PC-3 (cell line): Measurements from ENCODE around the gene AHCYL2. TPM values are rescaled to one million over a fixed set of nuclear protein-coding genes. Genes with fewer than 3 reads are reported as not detected.
A peak's percentile ranks its signal among the peaks of the same experiment; 100 is the strongest.

Experiments
- ATAC-seq: fragments of 200-7000 bp; cut with Tn5 transposase; 2 replicates; pipeline ENCODE4 v1.9.1; 2020; ENCODE audit warnings: mild to moderate bottlenecking, moderate library complexity
- BruUV-seq: library from RNA; stranded (reverse); fragments of 400-500 nt; replicated peaks from 2 replicates; lab custom pipeline; 2021; lab: Mats Ljungman, UMichigan
- CTCF ChIA-PET: fragments of 300-600 bp; sonication (Branson Sonifier 250); formaldehyde crosslinking; loops from one replicate; lab custom pipeline; 2022; ENCODE audit warnings: antibody characterized with exemption; lab: Charles Lee
- POLR2A ChIA-PET: fragments of 300-600 bp; sonication (Branson Sonifier 250); formaldehyde crosslinking; loops from one replicate; lab custom pipeline; 2022; ENCODE audit warnings: antibody characterized with exemption; ENCODE audit not compliant: unreplicated experiment; lab: Charles Lee
- DNase-seq: peaks from one replicate; pipeline ENCODE4 v3.0.0-alpha.2; 2015
- H2AFZ ChIP-seq: fragments of 300-600 bp; sonication (generic); 2 replicates; pipeline ENCODE4 v1.6.0; 2016; ENCODE audit warnings: antibody characterized with exemption, low read length
- H3F3A ChIP-seq: fragments of 300-600 bp; sonication (generic); one replicate; pipeline ENCODE4 v1.6.0; 2017; ENCODE audit warnings: antibody characterized with exemption, low read length, control low read depth, mild to moderate bottlenecking; ENCODE audit not compliant: unreplicated experiment
- H3K27ac ChIP-seq: fragments of 300-600 bp; sonication (generic); 2 replicates; pipeline ENCODE4 v1.5.1; 2016; ENCODE audit warnings: mild to moderate bottlenecking, low read length
- H3K27me3 ChIP-seq: fragments of 300-600 bp; sonication (generic); 2 replicates; pipeline ENCODE4 v1.6.1; 2016; ENCODE audit warnings: low read length, mixed read lengths
- H3K36me3 ChIP-seq: fragments of 300-600 bp; sonication (generic); 2 replicates; pipeline ENCODE4 v1.6.1; 2016; ENCODE audit warnings: low read depth, mixed run types, low read length, mixed read lengths
- H3K4me1 ChIP-seq: fragments of 300-600 bp; sonication (generic); 2 replicates; pipeline ENCODE4 v1.5.1; 2016; ENCODE audit warnings: low read length; ENCODE audit not compliant: insufficient read depth
- H3K4me2 ChIP-seq: fragments of 300-600 bp; sonication (generic); 2 replicates; pipeline ENCODE4 v1.6.0; 2016; ENCODE audit warnings: low read length
- H3K4me3 ChIP-seq: fragments of 300-600 bp; sonication (generic); 2 replicates; pipeline ENCODE4 v1.5.1; 2016; ENCODE audit warnings: mild to moderate bottlenecking, low read length, mixed read lengths
- H3K79me2 ChIP-seq: fragments of 300-600 bp; sonication (generic); 2 replicates; pipeline ENCODE4 v1.6.1; 2017; ENCODE audit warnings: low read length, mixed read lengths
- H3K9ac ChIP-seq: fragments of 300-600 bp; sonication (generic); 2 replicates; pipeline ENCODE4 v1.6.0; 2016; ENCODE audit warnings: mild to moderate bottlenecking, low read length
- H3K9me2 ChIP-seq: fragments of 300-600 bp; sonication (generic); replicated peaks from 2 replicates; pipeline ENCODE4 v1.6.1; 2016; ENCODE audit warnings: mixed run types, low read length, mixed read lengths
- H3K9me3 ChIP-seq: fragments of 300-600 bp; sonication (generic); 2 replicates; pipeline ENCODE4 v1.6.1; 2016; ENCODE audit warnings: low read length, mixed read lengths
- H4K20me1 ChIP-seq: fragments of 300-600 bp; sonication (generic); 2 replicates; pipeline ENCODE4 v1.6.1; 2016; ENCODE audit warnings: low read length, mixed read lengths
- EZH2 ChIP-seq: fragments of 300-600 bp; sonication (generic); IDR thresholded peaks from one replicate; pipeline ENCODE4 v1.6.1; 2017; ENCODE audit warnings: antibody characterized with exemption, mild to moderate bottlenecking, low read length; ENCODE audit not compliant: unreplicated experiment
- EZH2phosphoT487 ChIP-seq: fragments of 300-600 bp; sonication (generic); IDR thresholded peaks from 2 replicates; pipeline ENCODE4 v1.6.1; 2018; ENCODE audit warnings: mild to moderate bottlenecking, antibody characterized with exemption, low read length, borderline replicate concordance
- intact Hi-C: fragments of 100-400 bp; cut with micrococcal nuclease; formaldehyde crosslinking; loops from 2 replicates; pipeline ENCODE4 v1.9.0; 2023
- total RNA-seq: library from RNA; depleted of rRNA; stranded (reverse); fragments of >200 nt; gene quantifications from 2 replicates; pipeline ENCODE4 v1.2.3, GENCODE V29; 2014
- TF ChIP-seq, protein P1 (sequence below): fragments of 300-600 bp; sonication (generic); conservative IDR thresholded peaks from 2 replicates; pipeline ENCODE4 v1.5.1; 2017; ENCODE audit warnings: antibody characterized with exemption, low read depth, mild to moderate bottlenecking, low read length

AHCYL2 gene
- total RNA-seq, 1 experiment from 2014 or later: 9.2 TPM

DNA sequence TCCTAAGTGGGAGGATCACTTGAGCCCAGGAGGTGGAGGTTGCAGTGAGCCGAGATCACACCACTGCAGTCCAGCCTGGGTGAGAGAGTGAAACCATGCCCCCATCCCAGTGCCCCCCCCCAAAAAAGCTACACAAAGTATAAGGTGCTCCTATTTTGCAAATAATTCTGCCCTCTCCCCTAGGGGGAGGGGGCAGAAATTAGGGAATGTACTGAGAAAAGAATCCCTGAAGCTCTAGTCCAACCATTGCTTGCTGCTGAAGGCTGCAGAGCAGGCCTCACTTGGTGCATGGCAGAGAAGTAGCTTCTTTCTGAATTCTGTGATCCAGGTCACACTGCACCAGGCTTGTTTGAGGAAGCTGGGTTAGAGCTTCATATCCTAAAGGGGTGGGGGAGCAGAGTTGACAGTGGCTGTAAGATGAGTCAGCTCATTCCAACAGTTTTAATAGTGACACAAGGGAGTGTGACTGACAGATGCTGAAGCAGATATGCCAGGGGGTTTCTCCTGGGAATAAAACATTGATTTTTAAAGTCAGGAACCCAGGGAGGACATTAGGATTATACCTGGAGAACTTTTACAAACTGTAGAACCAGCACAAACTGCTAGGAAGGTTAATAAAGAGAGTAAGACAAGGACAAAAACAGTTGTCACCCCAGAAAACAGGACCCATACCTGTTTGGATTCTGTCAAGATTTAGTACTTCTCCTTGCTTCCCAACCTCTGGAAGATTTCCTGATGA lies 176.6 kb downstream of the AHCYL2 start:
- no peaks in the 10 kb centered on the region for H3K36me3 ChIP-seq
- ATAC-seq (peak; percentile 99), DNase-seq (peak; percentile 81)
- TF ChIP-seq, protein P1, sequence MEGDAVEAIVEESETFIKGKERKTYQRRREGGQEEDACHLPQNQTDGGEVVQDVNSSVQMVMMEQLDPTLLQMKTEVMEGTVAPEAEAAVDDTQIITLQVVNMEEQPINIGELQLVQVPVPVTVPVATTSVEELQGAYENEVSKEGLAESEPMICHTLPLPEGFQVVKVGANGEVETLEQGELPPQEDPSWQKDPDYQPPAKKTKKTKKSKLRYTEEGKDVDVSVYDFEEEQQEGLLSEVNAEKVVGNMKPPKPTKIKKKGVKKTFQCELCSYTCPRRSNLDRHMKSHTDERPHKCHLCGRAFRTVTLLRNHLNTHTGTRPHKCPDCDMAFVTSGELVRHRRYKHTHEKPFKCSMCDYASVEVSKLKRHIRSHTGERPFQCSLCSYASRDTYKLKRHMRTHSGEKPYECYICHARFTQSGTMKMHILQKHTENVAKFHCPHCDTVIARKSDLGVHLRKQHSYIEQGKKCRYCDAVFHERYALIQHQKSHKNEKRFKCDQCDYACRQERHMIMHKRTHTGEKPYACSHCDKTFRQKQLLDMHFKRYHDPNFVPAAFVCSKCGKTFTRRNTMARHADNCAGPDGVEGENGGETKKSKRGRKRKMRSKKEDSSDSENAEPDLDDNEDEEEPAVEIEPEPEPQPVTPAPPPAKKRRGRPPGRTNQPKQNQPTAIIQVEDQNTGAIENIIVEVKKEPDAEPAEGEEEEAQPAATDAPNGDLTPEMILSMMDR: no peak
- TF ChIP-seq EZH2 (no peak), EZH2phosphoT487 (no peak)
- intact Hi-C loops: loop anchor here (2.0 kb wide), 2 partner anchors 25 to 33 kb away; partner anchors contain the start of gene STRIP2
- H3K4me3 ChIP-seq: no peak overlapping the region
- H3K4me2 ChIP-seq: peak overlapping the region; percentile 60
- no peaks in the 10 kb centered on the region for H3K27me3 ChIP-seq
- peak overlapping the region; percentile 50 for H3K27ac ChIP-seq
- no peaks in the 10 kb centered on the region for H3F3A ChIP-seq
- no peak overlapping the region for H2AFZ ChIP-seq
- CTCF ChIA-PET: interaction anchor here (0.5 to 2.2 kb wide), 7 partner anchors 25 to 610 kb away, joined by 3 to 14 read pairs (median 5); no protein-coding TSS in a partner anchor
- POLR2A ChIA-PET: interaction anchor here (0.5 to 0.6 kb wide), 2 partner anchors 33 to 1487 kb away, joined by 3 to 5 read pairs; partner anchors contain the start of gene STRIP2
- H3K9me3 ChIP-seq: no peaks in the 10 kb centered on the region
- BruUV-seq: no TSS peak
- no peaks in the 10 kb centered on the region for H3K79me2 ChIP-seq
- H3K4me1 ChIP-seq: peaks cover 18% of the 10 kb centered on the region
- no peaks in the 10 kb centered on the region for H4K20me1 ChIP-seq
- H3K9me2 ChIP-seq: no peaks in the 10 kb centered on the region
- H3K9ac ChIP-seq: no peak overlapping the region

DNA sequence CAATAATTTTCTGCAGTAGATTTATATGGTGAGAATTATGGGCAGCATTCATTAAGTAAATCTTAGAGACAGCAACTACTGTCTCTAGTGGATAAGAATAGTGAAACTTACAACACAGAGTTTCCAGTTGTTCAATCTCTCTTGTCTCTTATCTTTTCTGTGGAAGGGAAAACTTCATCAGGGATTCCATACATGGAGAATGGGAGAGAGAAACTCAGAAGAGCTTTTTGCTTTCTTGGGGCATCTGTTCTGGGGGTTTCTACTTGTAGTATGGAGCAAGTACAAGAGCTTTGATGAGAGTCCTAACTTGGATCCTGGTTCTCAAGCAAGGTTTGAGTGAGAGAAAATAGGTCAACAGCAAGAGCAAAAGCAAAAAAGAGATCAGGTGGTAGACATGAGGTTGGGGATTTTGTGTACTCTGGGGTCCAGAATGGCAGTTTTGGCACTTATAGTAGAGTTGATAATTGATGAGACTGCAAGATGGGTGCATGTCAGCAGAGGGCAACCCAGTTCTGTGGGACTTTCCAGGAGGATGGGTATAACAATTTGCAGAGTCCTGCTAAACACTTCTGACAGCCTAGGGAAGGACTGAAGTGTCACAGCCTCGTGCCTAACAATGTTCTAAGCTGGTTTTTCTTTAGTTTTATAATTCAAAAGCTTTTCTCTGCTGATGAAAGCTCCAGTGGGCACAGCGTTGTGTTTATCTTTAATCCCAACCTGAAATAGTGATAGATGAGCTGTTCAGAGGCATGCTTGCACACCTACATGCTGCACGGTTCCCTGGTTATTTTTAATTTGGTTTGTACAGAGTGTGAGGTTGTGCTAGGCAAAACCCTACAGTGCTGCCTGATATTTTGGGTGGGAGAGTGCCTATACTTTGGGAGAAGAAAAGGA lies 177.4 kb downstream of the AHCYL2 start:
- H3K27me3 ChIP-seq: no peaks in the 10 kb centered on the region
- H3K36me3 ChIP-seq: no peaks in the 10 kb centered on the region
- intact Hi-C loops: loop anchor here (1.0 to 2.0 kb wide), 3 partner anchors 25 to 70 kb away; partner anchors contain the start of gene STRIP2
- ChIA-PET CTCF (interaction anchor here (0.7 to 2.2 kb wide), 6 partner anchors 26 to 423 kb away, joined by 3 to 14 read pairs (median 6); no protein-coding TSS in a partner anchor), POLR2A (no interaction called here)
- H3F3A ChIP-seq: no peaks in the 10 kb centered on the region
- no peaks in the 10 kb centered on the region for H3K9me2 ChIP-seq
- H3K27ac ChIP-seq: peak overlapping the region; percentile 50
- H4K20me1 ChIP-seq: no peaks in the 10 kb centered on the region
- ATAC-seq (peak; percentile 31), DNase-seq (peak; percentile 45)
- H3K4me1 ChIP-seq: peaks cover 18% of the 10 kb centered on the region
- H3K79me2 ChIP-seq: no peaks in the 10 kb centered on the region
- no peak overlapping the region for H3K4me3 ChIP-seq
- BruUV-seq: no TSS peak
- H2AFZ ChIP-seq: no peak overlapping the region
- H3K9me3 ChIP-seq: no peaks in the 10 kb centered on the region
- TF ChIP-seq, protein P1: peak; percentile 59
- no peak for TF ChIP-seq EZH2
- H3K9ac ChIP-seq: no peak overlapping the region
- peak overlapping the region; percentile 60 for H3K4me2 ChIP-seq
